Right ventricle myocardium superior (tissue), 1 donor: ENCODE data around the gene NEUROD4. TPM values are rescaled to one million over a fixed set of nuclear protein-coding genes. Genes with fewer than 3 reads are reported as not detected.
"Not testable (repeated sequence)": the region's sequence is repeated elsewhere in the genome, so short reads cannot be mapped to it uniquely, and the experiment has no call there.

Experiments
- ATAC-seq: fragments of 200-7000 bp; cut with Tn5 transposase; one replicate; pipeline ENCODE4 v1.9.1; 2020; ENCODE audit warnings: mild to moderate bottlenecking; ENCODE audit not compliant: poor library complexity
- DNase-seq: peaks from one replicate; pipeline ENCODE4 v3.0.0-alpha.2; 2020
- intact Hi-C: fragments of 100-400 bp; cut with DNase I; formaldehyde crosslinking; loops from one replicate; pipeline ENCODE4 v1.11.2; 2022
- long read RNA-seq: library from polyadenylated mRNA; unstranded; transcript quantifications from one replicate; pipeline ENCODE4 v2.0.0, GENCODE V29; 2021
- total RNA-seq: library from RNA; stranded (reverse); fragmentation: NEBNext Ultra II Directional; extraction: Animal tissue kit (Norgen Biotek cat#: 25700); gene quantifications from one replicate; pipeline ENCODE4 v1.2.1, GENCODE V29; 2021
- donor health status: DM: no; HTN: yes; CAD: no; lungs with severe emphysema.

NEUROD4 gene, protein sequence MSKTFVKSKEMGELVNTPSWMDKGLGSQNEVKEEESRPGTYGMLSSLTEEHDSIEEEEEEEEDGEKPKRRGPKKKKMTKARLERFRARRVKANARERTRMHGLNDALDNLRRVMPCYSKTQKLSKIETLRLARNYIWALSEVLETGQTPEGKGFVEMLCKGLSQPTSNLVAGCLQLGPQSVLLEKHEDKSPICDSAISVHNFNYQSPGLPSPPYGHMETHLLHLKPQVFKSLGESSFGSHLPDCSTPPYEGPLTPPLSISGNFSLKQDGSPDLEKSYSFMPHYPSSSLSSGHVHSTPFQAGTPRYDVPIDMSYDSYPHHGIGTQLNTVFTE
- not detected for total RNA-seq
- long read RNA-seq, result 0 reads

DNA sequence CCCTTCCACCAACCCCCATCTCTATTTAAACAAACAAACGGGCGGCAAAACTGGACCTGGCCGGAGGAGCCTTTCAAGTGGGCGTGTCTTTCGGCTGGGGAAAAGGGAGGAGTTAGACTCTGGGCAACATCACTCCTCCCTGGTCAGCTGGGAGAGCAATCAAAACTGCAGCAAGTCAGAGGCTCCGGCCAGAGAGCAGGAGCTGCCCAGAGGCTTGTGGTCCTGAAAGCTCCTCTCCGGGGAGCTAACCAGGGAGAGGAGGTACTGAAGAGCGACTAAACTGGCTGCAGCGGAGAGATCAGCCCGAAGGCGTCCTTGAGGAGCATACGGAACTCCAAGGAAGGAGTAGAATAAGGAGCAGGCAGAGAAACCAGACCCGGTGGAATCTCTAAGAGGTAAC lies at the start of gene NEUROD4:
TSS of gene NEUROD4 (plus strand) at position 191 of the 400 bp plus-strand sequence. CDS start 6,466 bp downstream, outside the sequence.
- DNase-seq (peak; percentile 54), ATAC-seq (peak; percentile 51)
- intact Hi-C loops, result no loop called here

DNA sequence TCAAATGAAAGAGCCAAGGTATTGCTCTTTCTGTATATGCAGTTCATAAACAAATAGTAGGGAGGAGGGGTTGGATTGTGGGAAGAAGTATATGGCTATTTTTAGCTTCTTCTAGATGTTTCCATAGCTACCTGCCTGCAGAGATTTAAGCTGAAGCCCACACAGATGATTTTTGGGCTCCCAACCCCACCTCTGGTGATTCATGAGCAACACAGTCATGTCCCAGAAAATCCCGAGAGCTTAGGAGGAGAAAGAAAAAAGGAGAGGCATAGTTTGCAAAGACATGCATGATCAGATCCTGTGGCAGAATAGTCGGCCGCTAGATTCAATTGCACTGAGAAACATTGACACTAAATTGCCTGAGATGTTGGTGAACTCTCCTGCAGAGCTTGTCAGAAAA lies 49.0 kb upstream of the NEUROD4 start:
- DNase-seq (no peak), ATAC-seq (no peak)
- intact Hi-C loops, result no loop called here

DNA sequence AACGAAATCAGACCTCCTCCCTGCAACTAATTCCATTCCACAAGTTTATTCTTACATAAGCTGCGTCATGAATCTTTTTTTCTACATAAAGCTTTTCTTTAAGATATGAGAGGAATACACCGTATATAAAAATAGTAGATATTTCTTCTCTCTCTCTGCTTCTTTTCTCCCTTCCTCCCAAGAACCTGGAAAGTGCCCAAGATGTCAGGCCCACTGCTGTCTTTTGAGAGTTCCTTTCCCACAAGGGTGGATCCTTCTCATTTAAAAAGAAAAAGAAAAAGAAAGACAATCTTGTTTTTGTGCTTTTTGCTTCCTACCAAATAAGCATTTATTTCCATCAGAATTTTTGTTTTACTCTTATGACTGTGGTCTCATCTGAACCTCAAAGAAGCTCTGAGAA lies 46.2 kb upstream of the NEUROD4 start:
- no peak for DNase-seq
- no peak for ATAC-seq
- intact Hi-C loops, result no loop called here

DNA sequence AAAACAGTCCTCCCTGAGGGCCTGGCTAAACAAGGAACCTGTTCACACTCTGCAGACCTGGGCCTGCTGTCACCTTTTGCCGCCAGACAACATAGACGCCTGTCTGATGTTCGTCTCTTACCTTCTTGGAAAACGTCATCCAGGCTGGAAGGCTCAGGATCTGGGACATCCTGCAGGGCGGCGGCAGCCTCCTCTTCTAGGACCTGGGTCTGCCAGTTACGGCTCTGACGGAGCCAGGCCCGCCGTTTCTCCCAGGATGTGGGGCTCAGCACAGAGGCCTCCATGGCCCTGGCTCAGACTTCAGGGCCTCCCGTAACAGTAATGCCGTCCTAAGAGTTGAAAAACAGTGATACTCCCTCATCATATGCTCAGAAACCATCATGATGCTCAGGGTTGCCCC lies 45.5 kb upstream of the NEUROD4 start:
- ATAC-seq (no peak), DNase-seq (no peak)
- intact Hi-C loops, result no loop called here

DNA sequence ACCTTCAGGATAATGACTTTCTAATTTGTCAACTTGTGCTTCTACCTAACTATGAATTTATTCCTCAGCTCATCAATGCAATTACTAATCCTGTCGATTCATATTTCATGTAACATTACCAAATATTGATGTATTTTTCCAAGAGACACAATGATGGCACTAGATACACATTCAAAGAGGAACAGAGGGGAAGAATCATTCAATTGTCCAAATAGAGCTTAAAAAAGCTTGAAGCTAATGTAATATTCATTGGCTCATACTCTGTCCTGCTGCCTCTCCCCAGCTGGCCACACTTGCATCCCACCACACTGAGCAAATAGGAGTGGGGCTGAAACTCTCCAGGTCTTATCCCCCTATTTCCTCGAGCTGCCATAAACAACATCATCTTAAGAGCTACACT lies 44.5 kb upstream of the NEUROD4 start:
- intact Hi-C loops, result no loop called here
- no peak for ATAC-seq
- no peak for DNase-seq

DNA sequence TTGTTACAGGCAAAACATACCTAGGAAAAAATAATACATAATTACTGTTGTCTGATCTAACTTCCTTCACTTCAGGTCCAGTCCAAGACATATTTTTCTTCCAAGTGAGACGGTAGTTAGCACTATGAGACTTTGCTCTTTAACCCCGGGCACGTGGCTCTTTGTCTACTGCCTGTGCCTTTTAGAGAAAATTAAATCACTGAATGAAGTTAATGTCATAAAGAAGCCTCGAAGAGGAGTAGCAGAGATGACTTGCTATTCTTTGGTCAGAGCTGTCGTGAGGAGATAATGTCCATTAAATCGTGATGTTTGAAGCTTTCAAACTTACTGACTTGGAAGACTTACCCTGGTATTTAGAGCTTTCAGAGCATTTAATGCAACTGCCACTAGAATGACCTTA lies 43.9 kb upstream of the NEUROD4 start:
- ATAC-seq (no peak), DNase-seq (no peak)

DNA sequence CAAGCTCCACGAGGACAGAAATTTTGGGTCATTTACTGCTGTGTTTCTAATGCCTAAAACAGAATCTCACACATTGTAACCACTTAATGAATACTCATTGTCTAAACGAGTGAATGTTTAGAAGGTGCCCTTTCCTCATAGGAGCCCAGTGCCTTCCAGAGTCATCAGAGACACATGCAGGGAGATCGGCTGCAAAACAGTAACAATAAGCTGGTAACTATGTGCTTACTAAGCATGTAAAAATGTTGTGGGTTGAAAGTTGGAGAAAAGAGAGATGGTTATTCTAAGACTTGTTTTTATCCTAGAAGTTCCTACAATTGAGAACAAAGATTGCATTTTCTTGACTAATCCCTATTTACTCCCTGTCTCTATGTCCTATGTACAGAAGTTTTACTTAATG lies 42.6 kb upstream of the NEUROD4 start:
- intact Hi-C loops, result no loop called here
- DNase-seq, result no peak
- ATAC-seq, result no peak

More for the DNA sequence above, 43.9 kb upstream of the NEUROD4 start:
- intact Hi-C loops, result no loop called here

DNA sequence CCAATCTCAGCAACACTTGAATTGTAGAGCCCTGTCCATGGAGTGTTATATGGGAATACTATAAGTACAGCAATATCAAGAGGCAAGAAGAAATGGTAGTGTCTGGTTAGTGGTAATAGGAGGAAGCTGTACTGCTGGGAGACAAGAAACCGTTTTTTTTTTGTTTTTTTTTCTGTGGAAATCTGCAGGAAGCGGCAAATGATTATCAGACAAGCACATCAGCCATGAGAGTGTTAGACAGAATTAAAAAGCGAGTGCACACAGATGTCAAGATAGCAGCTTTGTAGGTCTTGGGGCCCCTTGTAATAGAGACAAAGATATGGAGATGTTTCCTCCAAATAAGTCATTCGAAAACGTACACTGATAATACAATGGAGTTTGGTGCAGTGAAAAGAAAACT lies 41.9 kb upstream of the NEUROD4 start:
- ATAC-seq (no peak), DNase-seq (no peak)
- intact Hi-C loops, result no loop called here

DNA sequence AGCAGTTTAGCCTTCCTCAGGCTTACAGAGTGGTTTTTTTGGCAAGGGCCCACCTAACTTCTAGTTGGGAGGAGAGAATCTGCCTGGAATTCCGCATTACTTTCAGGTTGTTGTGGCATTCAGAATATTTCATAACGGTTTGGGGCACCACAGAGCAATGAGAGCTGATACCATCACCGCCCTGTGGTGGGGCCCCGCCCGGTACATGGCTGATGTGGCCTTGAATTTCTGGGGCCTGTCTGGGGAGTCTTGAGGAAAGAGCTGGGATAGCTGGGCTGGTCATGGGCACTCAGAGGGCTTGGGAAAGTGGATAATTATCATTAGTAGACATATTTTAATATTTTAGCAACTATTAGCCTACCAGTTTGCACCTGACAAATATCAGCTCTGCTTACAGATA lies 39.4 kb upstream of the NEUROD4 start:
- DNase-seq, result no peak
- ATAC-seq, result no peak
- intact Hi-C loops, result no loop called here

DNA sequence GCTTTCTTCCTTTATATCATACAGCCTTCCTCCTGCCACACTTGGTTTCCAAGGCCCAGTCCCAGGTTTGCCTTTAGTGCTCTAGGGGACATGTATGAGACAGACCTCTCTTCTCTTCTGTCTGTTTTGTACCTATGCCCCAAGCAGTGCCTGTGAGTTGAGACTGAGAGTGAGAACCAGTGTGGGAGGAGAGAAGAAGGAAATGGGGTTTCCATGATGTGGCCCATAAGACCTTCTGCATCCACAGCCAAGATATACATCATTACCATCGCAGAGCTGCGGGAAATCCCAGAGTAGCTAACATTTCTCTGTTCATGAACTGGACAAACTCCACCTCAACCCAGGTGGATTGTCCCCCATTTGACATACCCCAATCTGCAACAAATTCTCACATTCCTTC lies 38.0 kb upstream of the NEUROD4 start:
- intact Hi-C loops, result no loop called here
- no peak for ATAC-seq
- no peak for DNase-seq

DNA sequence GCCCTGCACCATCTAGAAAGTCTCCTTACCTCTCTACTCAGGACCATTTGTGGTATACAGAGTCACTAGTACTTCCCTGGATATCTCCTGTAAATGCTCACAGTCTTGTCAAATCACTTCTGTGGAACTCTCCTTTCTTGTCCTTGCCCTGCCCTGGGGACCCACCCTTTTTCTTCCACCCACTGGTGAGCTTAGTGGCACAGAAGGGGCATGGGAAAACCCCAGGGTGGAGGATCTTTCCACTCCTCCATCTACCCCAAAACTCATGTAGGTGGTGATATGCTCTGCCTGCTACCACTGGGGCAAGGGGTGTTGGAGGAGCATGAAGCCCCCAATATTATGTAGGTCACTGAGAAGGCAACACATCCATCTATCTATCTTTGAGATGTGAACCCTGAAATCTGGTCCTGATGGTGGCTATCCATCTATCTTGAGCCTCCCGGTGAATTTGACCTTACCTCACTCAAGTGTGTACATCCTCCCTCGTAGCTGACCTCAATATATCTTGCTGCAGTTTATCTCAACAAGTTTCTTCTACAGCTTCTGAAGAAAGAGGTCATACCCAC lies 36.2 kb upstream of the NEUROD4 start:
- ATAC-seq, result no peak
- intact Hi-C loops, result no loop called here
- DNase-seq, result no peak

DNA sequence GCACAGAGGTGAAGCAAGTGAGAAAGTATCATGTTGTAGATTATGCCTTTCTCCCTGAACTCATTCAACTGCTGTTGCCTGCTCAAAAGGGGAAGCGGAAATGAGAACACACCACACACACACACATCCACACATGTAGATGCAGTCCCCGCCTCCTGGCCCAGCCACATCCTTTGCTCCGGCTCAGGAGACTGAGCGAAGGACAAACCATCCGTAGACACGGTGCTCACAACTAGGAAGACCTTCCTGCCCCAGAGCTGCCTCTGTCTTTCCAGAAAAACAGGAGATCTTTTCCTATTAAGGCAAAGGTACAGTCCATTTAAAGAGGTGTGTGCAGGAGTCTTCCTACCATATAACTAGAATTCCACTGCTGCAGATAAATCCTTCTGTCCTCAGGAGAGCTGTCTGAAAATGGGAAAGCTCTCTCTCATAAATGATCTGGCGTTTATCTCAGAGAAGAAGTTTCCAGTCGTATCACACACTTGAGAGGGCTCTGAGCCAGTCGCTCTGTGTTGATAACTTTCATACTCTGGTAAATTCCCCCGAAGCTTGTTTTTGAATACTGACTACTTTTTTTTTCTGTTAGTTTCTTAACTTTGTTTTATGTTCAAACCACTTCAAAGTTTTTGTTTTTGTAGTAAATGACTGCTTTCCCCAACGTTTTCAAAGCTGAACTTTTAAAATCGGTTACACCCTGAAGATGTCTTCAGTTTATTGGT lies 35.0 kb upstream of the NEUROD4 start, which contains the start of gene TESPA1:
TSS of gene TESPA1 (minus strand) at position 105 of the 719 bp plus-strand sequence. CDS start 10,200 bp downstream, outside the sequence.
- intact Hi-C loops, result no loop called here
- ATAC-seq (peak; percentile 71), DNase-seq (peak; percentile 78)

DNA sequence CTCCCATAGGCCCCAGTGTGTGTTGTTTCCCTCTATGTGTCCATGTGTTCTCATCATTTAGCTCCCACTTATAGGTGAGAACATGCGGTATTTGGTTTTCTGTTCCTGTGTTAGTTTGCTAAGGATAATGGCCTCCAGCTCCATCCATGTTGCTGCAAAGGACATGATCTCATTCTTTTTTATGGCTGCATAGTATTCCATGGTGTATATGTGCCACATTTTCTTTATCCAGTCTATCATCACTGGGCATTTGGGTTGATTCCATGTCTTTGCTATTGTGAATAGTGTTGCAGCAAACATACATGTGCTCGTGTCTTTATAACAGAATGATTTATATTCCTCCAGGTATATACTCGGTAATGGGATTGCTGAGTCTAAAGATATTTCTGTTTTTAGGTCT lies 33.0 kb upstream of the NEUROD4 start:
- DNase-seq, ATAC-seq, intact Hi-C loops: not testable (repeated sequence)

DNA sequence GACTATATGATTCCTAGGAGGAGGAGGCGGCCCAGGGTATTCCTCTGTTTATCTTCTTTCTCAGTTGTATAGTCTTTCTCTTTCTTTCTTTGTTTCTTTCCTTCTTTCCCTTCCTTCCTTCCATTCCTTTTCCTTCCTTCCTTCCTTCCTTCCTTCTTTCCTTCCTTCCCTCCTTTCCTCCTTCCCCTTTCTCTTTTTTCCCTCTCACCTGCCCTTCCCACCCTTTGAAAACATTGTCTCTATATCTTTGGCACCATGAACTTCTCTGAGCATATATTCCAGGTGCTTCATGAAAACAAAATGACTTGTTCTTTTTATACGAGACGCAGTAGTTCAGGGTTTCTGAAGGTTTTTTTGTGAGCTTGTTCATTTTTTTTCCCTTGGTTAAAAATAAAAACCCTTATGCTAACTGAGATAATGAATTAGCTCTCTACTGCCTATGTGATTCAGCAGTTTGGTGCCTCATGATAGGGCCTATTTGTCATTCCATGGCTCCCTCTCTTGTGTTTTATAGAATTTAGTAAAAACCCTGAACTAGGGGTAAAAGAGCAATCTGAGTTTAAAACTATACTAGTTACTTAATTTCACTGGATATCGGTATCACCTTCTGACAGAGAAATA lies 32.1 kb upstream of the NEUROD4 start:
- no peak for ATAC-seq

DNA sequence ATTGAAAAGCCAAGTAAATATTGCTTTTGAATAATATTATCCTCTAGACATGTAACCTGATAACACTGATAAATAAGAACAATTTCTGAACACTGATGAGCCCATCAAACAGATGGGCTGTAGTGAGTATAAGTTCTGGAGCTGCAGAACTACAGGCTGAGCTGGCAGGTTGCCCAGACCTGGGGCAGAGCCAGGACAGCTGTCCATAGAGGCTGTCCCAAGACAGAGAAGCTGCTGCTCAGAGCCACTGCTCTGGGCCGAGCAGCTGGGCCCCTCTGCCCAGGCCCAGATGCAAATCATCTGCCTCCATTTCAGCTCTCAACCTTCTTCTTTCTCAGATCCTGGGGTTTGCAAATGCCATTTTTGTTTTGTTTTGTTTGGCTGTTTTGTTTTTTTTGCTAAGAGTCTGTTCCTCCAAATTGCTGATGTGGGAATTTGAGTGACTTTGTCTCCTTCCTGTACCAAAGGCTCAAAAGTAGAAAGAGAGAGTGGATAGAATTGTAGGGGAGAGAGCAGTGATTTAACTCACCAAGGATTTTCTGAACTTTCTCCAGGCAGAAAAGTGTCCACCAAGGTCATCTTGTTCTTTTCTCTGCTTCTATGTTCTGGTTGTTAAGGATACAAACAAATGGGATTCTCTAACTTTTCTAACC lies 31.2 kb upstream of the NEUROD4 start:
- intact Hi-C loops, result no loop called here
- DNase-seq (peak; percentile 95), ATAC-seq (peak; percentile 94)

More for the DNA sequence above, 32.1 kb upstream of the NEUROD4 start:
- DNase-seq, result no peak
- intact Hi-C loops, result no loop called here

DNA sequence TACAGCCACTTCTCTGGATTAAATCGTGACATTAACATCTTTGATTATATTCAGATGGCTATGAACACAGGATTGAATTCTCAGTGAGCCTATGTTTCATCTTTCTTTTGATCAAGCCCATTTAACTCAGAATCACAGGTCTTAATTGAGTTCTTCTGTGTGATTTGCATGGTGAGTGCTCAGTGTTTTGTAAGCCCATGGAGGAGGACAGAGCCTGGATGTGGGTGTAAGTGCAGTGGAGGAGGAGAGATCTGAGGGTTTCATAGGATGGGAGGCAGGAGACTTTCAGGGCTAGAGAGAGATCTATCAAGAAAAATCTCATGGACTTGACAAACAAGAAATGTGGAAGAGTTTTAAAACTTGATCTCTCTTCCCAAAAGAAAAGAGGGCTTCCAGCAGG lies 29.9 kb upstream of the NEUROD4 start:
- DNase-seq, result no peak
- no peak for ATAC-seq
- intact Hi-C loops, result loop anchor here (5.0 kb wide), 1 partner anchor 82 kb away; no protein-coding TSS in a partner anchor

DNA sequence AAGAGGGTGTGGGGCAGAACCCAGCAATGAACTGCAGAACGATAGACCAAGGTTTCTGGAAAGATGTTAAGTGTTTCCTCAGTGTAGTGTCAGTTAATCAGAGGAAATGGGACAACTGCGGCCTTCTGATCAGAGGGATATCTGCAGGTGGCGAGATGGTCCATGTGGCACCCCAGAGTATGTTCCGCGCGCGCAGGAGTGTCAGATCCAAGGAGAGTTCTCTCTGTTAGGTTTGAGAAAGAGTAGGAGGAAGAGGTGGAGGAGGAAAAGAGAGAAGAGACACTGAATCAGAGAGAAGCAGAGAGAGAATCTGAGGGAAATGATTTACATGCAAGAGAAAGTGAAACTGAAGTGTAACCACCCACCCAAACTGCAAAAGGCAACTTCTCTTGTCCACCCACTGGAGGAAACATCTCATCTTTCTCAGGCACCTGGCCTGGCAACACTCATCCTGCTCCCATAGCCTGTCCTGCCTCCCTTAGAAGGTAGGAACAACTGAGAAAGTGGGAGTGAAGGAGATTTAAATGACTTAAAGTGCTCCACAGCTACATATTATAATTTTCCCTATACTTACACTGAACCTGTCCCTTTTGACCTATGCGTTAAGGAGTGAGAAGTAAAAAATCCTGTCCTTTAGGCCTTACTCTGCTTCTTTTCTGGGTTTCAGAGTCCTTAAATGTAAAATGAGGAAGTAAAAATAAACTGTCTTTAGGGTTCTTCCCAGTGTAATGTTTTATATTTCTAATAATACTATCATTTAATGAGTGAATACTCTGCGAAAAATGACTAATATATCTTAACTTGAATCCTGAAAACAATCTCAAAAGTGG lies 28.4 kb upstream of the NEUROD4 start:
- no peak for DNase-seq
- no peak for ATAC-seq
- intact Hi-C loops, result loop anchor here (5.0 kb wide), 1 partner anchor 81 kb away; no protein-coding TSS in a partner anchor

DNA sequence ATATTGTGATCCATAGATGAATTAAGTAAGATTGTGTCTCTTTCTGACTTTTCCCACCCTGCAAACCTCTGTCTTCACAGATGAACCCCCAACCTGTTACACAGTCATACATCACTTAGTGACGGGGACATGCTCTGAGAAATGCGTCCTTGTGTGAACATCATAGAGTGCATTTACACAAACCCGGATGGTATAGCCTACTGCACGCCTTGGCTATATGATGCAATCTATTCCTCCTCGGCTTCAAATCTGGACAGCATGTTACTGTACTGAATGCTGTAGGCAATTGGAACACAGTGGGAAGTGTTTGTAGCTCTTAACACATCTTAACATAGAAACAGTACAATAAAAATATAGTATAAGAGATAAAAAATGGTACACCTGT lies 27.8 kb upstream of the NEUROD4 start:
- DNase-seq (no peak), ATAC-seq (no peak)
- intact Hi-C loops, result loop anchor here (5.0 kb wide), 1 partner anchor 80 kb away; no protein-coding TSS in a partner anchor
